Hematopoietic multipotent progenitor cell treated with erythropoietin and hydrocortisone succinate and interleukin-3 and kit ligand, for 8 days (in vitro differentiated cells): ENCODE measurements around the gene HDAC9.

ENCODE experiments used
- DNase-seq: peaks from one replicate; pipeline ENCODE4 v3.0.0-alpha.2; 2015

HDAC9 gene

DNA sequence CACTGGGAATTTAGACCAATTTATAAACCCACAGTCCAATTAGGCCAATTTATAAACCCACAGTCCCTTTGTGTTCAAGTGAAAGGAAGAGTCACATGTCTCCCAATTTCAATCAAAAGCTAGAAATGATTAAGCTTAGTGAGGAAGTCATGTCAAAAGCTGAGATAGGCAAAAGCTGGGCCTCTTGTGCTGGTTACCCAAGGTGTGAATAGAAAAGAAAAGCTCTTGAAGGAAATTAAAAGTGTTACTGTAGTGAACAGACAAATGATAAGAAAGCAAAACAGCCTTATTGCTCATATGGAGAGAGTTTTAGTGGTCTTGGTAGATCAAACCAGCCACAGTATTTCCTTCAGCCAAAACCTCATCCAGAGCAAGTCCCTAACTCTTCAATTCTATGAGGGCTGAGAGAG is 245.0 kb downstream of the HDAC9 start:
- no peak for DNase-seq

DNA sequence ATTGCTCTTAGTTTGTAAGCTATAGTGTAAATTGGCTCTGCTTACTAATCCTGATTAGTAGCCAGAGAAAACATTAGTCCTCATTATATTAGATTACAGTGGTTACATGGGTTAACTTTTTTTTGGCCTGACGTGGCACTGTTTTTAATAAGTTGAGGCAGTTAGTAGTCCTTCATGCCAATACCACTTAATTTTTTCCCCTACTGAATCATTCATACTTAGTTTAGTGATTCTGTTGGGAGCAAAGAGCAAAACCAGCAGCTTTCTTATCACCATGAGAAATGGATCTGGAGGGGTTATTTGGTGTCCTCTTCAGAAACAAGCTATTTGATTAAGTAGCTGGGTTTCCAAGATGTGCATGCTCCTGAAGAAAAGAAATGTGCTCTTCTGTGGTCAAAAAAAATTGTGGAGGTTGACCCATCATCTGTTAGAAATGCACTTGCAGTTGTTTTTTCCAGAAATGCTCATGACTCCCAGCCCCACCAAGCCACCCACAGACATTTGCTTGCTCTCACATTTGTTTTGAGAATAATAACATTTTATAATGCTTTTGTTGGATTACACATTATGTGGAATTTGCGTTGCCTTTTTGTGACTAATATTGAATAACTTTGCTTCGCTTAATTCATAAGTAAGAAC is 258.5 kb downstream of the HDAC9 start:
- no peak for DNase-seq

DNA sequence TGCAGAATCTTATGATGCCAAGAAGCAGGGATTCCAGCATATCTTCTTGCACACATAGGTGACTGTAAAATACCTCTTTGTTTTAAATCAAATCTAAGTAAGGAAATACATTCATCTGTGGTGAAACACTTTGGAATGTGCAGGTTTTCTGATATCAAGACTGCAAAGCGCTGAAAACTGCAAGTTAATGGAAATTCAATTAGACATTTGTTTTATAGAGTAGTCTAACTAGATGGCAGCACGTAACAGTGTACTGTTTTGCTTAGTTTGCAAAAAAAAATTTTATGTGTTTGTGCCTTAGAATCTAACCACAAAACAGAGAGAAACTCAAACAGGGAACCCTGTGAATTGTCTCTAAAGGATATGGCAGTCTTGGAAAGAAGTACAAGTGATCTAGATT is 259.2 kb downstream of the HDAC9 start:
- DNase-seq: no peak

DNA sequence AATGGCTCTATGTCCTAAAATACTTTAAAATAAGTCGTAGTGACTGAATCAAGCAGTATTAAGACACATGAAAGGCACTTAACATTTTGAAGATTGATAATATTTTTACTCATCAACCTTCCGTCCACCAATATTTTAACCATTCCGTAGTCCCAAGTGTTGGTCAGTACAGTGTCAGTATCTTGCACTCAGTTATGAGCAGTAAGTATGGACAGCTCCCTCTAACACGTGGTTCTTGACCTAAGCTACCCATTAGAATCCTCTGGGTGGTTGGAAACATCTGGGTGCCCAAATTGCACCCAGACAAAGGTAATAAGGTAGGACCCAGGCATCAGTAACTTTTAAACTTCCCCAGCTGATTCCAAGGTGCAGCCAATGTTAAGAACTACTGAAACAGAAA is 260.2 kb downstream of the HDAC9 start:
- no peak for DNase-seq

DNA sequence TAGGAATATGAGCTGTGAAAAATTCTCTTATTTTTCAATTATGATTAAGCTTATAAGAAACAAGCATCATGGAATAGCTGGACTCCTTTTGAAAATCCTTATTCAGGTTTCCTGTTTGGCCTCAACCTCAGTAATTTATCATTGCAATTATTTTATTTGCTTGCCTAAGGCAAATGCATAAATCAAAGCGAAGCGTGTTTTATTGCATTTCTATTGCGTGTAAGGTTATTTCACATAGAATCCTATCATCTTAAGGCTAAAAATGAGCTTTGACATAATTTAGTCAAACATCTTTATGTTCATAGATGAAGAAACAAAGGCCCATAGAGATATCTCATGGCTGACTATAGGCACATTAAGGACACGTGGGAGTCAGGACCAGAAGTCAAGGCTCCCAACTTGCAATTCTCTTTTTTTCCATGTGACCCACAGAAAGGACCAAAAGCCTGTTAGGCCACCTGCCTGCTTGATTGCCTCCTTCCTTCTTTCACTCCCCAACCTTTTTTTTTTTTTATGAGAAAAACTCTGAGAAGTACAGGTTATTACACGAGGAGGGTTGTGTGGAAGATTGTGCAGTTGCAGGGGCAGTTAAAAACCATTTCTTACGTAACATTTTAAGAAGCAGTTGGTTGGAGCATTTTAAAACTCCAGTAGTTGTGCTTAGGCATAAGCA is 261.0 kb downstream of the HDAC9 start:
- DNase-seq: no peak

DNA sequence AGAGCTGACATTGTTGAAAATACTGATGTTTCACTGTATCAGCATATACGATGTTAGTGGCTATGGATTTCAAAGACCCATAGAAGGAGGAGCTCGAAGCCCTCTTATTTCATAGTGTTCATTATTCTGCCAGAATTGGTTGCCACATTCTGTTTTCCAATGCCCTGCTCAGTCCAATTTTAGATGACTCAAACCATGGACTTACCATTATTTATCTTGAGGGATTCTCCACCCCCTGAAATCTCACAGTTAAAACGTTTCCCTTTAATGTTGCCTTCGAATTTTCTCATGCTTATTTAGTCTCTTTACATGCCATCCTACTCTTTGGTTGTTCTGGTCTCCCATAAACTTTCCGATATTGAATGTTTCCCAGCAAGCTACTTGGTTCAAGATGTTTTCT is 264.5 kb downstream of the HDAC9 start:
- DNase-seq: no peak

DNA sequence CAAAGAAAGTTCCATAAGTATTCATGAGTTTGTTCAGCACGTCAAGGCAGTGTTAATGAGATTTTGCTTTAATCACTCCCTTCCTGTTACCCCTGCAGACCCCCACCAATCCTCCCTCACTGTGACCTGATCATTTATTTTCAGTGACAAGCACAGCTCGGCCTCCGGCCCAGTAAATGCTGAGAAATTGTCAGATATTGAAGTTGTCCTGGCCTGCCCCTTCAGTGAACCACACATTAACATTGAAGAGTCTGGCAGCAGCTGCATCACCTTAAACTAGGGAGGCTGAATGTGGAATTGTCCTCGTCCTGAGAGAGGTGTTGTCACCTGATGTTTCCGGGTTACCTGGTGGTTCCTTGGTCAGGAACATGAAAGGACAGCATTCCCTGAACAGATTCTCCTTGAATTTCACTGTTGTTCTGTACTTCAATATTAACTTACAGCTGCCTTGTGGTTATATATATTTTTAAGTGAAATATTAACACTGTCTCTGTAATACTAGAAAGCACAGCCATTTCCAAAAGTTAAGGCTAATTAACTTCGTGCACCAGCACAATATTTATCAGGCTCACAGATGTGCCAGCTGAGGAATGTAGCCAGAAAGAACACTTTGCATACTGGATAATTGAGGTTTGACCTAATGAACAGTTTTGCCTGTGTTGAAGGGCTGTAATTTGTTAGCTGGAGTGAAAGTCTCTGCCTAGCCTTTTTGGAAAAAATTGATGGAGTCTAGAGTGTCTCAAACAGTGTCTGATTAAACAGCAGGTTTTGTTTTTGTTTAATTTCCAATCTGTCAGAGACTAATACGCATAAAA is 265.3 kb downstream of the HDAC9 start:
- no peak for DNase-seq

DNA sequence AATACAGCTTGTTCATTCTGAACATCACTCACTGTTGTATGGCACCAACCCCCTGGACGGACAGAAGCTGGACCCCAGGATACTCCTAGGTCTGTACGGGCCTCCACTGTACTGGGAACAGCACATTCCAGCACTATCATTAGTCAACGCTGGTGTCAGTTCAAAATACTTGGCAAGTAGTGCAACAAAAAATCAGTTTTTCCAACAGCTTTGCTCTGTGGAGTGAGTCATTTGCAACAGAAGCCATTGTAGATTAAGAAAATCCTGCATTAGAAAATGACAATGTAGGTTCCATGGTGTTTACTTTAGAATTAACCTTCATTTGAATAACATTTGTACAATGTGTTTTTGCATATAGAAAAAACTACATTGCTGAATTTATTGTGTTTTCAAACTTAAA is 266.6 kb downstream of the HDAC9 start:
- DNase-seq: no peak

DNA sequence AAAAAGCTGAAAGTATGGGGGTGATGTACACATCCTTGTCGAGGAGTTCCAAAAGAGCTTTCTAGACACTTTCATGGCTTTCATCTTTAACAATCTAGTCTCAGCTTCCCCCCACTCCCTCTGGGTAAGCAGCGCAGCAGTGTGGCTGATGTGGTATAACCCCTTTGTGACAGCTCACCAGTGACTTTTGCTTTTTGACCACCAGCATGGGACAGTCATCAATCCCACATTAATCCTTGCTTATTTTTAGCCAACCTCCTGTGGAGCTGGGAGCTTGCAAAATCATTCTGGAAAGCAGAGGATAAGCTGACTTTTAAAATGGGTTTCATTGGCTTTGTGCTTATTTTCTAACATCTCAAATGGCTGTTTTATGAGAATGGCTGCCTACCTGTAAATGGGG is 272.7 kb downstream of the HDAC9 start:
- DNase-seq: no peak

DNA sequence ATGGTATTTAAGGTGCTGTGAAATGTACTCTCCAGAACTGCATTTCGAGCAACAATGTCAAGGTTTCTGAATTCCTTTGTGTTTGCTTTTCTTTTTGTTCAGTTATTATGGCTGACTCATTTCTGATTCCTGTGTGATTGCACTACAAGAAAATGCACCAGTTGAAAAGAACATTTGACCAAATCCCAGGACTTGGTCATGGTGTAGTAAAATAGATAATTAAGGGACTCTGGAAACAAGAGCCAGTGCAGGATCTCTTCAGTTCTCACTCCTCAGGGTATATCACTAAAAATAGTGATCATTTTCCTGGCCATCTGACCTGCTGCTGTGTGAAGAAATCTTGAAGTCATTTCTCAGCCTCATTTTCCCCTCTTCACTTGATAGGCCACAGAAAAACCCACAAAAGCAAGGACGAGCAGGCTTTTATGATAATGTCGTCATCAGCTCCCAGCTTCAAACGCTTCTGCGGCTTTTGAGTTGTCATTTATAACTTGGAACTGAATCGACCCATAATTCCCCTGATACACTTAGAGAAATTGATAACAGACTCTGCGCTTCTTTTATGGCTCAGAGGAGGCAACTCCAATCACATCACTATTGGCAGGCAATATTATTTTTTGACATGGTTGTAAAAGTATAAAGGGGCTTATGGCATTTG is 274.7 kb downstream of the HDAC9 start:
- DNase-seq: no peak

DNA sequence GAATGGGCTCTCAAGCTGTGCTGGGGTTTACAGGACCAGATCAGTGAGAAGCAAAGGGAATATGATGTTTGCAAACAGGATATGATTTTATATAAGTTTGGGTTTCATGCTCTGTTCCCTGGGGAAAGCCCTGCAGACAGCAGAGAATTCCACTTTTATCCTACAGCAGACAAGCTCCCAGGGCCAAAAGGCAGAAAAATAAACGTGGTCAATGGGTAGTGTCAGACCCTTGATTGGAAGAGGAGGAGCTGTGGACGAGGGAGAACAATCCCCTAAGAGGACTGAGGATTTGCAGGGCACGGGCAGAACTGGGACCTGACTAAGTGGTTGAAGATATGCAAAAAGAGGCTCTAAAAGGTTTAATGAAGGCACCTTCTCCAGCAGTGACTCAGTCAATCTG is 275.3 kb downstream of the HDAC9 start:
- no peak for DNase-seq

DNA sequence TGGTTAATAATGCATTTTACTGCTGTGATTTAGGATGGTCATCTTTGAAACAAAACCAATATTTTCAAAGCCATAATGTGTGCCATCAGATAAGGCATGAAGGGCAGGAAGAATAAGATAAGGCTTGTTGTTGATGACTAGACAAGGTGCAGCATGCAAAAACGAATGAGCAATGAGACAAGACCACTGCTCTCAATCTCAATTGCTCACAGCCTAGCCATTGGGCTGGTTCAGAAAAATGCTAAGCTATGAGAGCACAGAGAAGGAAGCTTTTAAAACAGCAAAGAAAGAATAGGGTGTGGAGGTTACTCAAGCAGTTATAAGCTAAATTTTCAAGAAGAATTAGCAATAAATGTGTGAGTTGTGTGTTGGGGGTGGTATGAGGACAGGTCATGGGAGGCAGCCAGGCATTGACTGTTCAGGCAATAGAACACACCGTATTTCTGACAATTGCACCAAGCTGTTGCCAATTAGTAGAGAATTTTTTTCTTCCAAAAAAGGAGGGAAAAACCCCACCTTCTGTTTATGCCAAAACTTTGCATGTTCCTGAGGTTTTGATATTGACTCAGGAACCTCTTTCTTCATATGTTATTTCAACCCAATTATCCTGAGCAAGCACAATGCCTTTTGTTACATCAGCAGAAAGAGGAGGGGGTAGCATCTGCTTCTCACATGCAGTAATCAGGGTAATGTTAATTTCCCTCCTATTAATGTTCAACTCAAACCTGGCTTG is 276.5 kb downstream of the HDAC9 start:
- no peak for DNase-seq

DNA sequence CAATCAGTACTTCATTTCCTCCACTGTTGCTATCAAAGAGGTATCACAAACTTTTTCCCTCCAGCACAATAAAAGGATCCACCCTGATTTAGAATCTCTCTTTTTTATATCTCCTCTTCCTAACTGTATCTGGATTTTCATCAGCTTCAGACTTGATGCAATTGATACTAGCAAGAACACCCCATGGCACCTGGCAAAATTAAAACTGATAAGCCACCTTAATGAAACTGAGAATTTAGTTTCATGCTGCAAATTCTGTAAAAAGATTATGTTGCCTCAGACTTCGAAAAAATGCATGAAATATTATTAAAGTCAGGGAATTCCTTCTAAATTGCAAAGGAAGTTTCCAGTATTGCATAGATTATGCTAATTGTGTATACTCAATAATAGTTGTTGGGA is 277.0 kb downstream of the HDAC9 start:
- no peak for DNase-seq

DNA sequence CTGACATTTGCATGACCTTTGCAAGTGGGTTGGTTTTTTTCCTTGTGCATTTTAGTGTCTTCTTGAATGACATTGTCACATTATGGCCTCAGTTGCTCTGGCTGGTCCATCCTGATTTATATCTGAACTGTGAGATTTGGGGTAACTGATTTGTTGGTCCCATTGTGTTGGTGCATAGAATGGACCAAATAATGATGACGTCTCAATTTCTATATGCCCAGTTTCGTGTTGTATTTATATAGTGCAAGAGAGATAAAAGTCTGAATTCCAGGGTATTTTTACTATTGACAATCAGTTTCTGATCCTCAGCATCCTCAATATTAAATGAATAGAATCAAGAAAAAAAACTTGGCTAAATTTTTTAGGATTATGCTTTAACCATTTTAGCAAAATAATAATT is 281.8 kb downstream of the HDAC9 start:
- no peak for DNase-seq

DNA sequence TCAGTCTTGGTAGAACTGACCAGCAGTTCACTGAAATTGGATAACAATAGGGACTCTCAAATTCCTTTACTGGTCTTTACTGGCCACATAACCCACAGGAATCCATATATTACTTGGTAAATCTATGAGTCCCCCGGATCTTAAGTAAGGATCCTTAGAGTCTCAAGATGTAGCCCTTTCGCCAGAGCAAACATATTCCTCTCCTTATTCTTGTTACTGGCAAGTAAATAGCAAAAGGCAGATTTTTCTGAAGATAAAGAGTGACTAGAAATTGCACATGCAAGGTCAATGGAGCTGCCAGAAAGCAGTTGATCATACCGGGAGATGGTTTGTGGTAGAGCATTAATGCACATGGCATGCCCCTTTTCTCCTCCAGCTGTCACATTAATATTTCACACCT is 283.0 kb downstream of the HDAC9 start:
- no peak for DNase-seq

DNA sequence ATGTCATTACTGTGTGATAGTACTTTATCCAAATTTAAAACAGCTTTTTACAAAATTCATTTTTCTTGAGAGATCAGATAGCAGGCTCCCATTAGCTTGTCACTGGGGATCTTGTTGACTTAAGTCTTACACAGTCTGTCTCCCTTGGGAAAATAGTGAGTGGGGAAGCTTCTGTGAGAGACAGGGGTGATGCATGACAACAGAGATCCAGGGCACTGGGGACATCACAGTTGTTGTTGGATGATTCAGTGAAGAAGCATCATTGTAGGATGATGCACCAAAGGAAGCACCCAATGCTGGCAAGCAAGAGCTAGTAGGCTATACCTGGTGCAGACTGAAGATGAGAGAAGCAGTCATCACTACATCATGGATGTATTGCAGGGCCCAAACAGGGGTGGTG is 284.7 kb downstream of the HDAC9 start:
- no peak for DNase-seq

DNA sequence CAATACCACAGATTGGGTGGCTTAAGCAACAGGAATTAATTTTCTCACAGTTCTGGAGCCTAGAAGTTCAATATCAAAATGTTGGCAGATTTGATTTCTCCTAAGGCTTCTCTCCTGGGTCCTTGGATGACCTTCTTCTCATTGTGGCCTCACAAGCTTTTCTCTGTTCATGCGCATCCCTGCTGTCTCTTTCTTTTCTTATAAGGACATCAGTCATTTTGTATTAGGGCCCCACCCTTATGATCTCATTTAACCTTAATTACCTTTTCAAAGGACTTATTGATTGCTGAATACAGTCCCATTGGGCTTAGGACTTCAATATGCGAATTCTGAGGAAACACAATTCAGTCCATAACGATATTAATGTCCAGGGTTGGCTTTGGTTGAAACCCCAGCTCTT is 285.4 kb downstream of the HDAC9 start:
- DNase-seq: no peak

DNA sequence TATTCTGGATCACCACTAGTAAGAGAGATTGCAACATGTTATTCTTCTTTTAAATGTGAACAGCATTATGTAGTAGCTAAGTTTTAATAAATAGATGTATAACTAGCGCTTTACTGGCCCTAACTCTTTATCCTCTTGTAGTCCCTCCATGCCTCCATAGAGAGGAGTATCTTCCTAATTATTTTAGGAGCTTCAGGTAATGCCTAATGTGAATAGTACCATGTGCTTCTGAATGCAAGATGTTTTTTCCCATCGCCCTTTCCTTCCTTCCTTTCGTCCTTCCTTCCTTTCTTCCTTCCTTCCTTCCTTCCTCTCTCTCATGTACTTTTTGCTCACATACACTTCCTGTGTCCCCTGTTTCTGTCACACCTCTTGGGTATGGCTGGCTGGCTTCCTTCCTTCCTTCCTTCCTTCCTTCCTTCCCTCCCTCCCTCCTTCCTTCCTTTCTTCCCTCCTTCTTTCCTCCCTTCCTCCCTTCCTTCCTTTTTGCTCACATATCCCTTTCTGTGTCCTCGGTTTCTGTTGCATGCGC is 290.7 kb downstream of the HDAC9 start:
- no peak for DNase-seq

DNA sequence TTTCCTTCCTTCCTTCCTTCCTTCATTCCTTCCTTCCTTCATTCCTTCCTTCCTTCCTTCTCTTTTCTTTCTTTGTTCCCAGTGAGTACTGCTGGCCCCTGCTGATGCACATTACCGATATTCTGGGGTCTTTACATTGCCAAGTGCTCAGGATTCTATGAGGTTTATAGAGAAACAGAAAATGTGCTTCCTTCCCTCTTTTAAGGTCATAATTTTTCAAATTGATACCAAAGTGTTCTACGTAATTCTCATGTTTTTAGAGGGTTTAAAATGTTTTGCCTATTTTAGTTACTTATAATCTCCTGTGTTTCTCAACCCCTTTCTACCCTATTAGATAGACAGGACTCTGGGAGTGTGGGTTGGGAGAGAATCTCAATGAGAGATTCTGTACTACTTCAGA is 291.2 kb downstream of the HDAC9 start:
- DNase-seq: no peak

DNA sequence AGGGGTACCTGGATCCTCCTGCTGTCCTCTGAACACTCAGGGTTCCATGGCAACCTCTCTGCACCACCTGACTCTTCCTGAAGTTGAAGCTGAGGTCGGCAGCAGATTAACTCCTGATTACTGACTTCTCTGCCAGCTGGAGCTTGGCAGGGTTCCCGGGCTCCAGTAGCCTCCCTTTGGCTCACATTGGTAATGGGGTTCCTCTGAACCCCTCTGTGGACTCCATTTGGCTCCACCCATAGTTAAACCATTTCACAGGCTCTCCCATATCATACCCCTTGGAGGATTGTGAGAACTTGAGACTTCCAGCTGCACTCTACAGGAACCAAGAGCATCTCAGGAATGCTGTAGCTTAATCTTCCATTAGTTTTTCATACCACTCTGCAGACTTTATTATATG is 292.5 kb downstream of the HDAC9 start:
- no peak for DNase-seq

DNA sequence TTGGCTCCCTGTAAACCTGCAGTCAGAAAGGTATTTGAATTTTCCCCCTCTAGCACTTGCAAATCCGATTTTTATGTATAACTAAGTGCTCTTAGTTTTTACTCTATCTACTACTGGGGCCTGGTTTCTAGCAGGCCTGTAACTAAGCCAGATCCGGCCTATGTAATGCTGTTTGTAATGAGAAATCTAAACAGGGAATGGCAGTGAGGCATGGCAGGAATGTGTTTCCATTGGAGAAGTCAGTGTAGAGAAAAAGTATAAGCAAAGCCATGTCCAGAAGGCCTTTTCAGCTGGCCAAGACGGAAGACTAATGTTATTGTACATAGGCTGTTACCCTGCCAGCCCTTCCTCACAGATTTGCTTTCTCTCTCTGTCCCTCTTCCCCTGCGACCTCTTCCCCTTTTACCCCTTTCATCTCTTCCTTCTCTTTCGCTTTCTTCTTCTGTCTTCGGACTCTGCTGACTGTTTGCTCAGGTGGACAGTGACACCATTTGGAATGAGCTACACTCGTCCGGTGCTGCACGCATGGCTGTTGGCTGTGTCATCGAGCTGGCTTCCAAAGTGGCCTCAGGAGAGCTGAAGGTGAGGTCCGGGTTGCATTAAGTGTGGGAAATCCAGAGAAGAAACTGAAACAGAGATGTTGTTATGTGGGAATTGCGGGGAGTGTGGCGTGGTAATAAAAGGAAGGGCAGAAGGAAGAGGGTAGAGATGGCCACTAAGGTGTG is 297.5 kb downstream of the HDAC9 start:
- DNase-seq: no peak

DNA sequence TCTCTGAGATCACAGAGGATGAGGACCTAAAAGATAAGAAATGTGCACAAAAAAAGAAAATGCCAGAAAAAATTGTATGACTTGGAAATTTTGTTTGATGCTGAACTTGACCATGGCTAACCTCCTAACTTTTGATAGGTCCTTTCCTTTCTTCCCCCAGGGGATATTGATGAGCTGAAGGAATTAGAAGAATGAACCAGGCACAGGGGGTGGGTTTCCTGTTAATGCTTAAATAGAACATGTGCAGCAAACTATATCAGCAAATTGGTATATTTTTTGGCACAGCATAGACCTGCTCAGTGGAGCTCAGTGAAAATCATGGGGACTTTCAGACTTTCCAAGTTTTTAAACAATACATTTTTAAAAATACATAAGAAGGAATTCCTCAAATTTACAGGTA is 300.7 kb downstream of the HDAC9 start:
- DNase-seq: no peak
